HEK293 (cell line): Measurements from ENCODE around the gene CENPQ.

Experiments
- GLIS1 ChIP-seq: fragments of 450-650 bp; formaldehyde crosslinking; IDR thresholded peaks from 2 replicates; pipeline ENCODE4 v1.5.1; 2016; ENCODE audit warnings: missing biosample characterization, missing genetic modification characterization
- IKZF3 ChIP-seq: fragments of 450-650 bp; IDR thresholded peaks from 2 replicates; pipeline ENCODE4 v1.5.0; 2018; ENCODE audit warnings: missing biosample characterization, mild to moderate bottlenecking, missing genetic modification characterization, moderate library complexity
- REPIN1 ChIP-seq: fragments of 450-650 bp; formaldehyde crosslinking; IDR thresholded peaks from 2 replicates; pipeline ENCODE4 v1.5.1; 2017; ENCODE audit warnings: missing biosample characterization, missing genetic modification characterization, low read depth
- WT1 ChIP-seq: fragments of 450-650 bp; formaldehyde crosslinking; IDR thresholded peaks from 2 replicates; pipeline ENCODE4 v1.5.1; 2016; ENCODE audit warnings: missing biosample characterization, missing genetic modification characterization
- YY2 ChIP-seq: fragments of 450-650 bp; formaldehyde crosslinking; IDR thresholded peaks from 2 replicates; pipeline ENCODE4 v1.5.1; 2016; ENCODE audit warnings: missing biosample characterization, missing genetic modification characterization
- ZBTB17 ChIP-seq: fragments of 450-650 bp; formaldehyde crosslinking; IDR thresholded peaks from 2 replicates; pipeline ENCODE4 v1.5.1; 2016; ENCODE audit warnings: missing biosample characterization, missing genetic modification characterization
- ZBTB48 ChIP-seq: fragments of 450-650 bp; formaldehyde crosslinking; IDR thresholded peaks from 2 replicates; pipeline ENCODE4 v1.5.1; 2016; ENCODE audit warnings: missing biosample characterization, missing genetic modification characterization
- ZBTB7A ChIP-seq: fragments of 450-650 bp; formaldehyde crosslinking; IDR thresholded peaks from 2 replicates; pipeline ENCODE4 v1.5.1; 2016; ENCODE audit warnings: low read depth, missing biosample characterization, missing genetic modification characterization
- ZEB2 ChIP-seq: fragments of 450-650 bp; formaldehyde crosslinking; IDR thresholded peaks from 2 replicates; pipeline ENCODE4 v1.5.1; 2016; ENCODE audit warnings: missing biosample characterization, missing genetic modification characterization
- ZFP3 ChIP-seq: fragments of 450-650 bp; formaldehyde crosslinking; IDR thresholded peaks from 2 replicates; pipeline ENCODE4 v1.5.1; 2016; ENCODE audit warnings: low read depth, missing biosample characterization, missing genetic modification characterization
- ZFP37 ChIP-seq: fragments of 450-650 bp; formaldehyde crosslinking; IDR thresholded peaks from 2 replicates; pipeline ENCODE4 v1.5.1; 2016; ENCODE audit warnings: missing biosample characterization, missing genetic modification characterization
- ZNF10 ChIP-seq: fragments of 450-650 bp; formaldehyde crosslinking; IDR thresholded peaks from 2 replicates; pipeline ENCODE4 v1.5.1; 2017; ENCODE audit warnings: missing biosample characterization, missing genetic modification characterization
- ZNF155 ChIP-seq: fragments of 450-650 bp; formaldehyde crosslinking; IDR thresholded peaks from 2 replicates; pipeline ENCODE4 v1.5.1; 2016; ENCODE audit warnings: missing biosample characterization, missing genetic modification characterization
- ZNF239 ChIP-seq: fragments of 450-650 bp; formaldehyde crosslinking; IDR thresholded peaks from 2 replicates; pipeline ENCODE4 v1.5.1; 2016; ENCODE audit warnings: missing biosample characterization, missing genetic modification characterization
- ZNF248 ChIP-seq: fragments of 450-650 bp; formaldehyde crosslinking; IDR thresholded peaks from 2 replicates; pipeline ENCODE4 v1.5.1; 2017; ENCODE audit warnings: missing biosample characterization, missing genetic modification characterization
- ZNF311 ChIP-seq: fragments of 450-650 bp; formaldehyde crosslinking; IDR thresholded peaks from 2 replicates; pipeline ENCODE4 v1.5.1; 2017; ENCODE audit warnings: missing biosample characterization, missing genetic modification characterization, borderline replicate concordance
- ZNF335 ChIP-seq: fragments of 450-650 bp; formaldehyde crosslinking; conservative IDR thresholded peaks from 2 replicates; pipeline ENCODE4 v1.5.1; 2016; ENCODE audit warnings: missing biosample characterization, missing genetic modification characterization
- ZNF394 ChIP-seq: fragments of 450-650 bp; formaldehyde crosslinking; IDR thresholded peaks from 2 replicates; pipeline ENCODE4 v1.5.1; 2016; ENCODE audit warnings: missing biosample characterization, missing genetic modification characterization, mild to moderate bottlenecking, moderate library complexity, borderline replicate concordance
- ZNF426 ChIP-seq: fragments of 450-650 bp; formaldehyde crosslinking; IDR thresholded peaks from 2 replicates; pipeline ENCODE4 v1.5.1; 2017; ENCODE audit warnings: missing biosample characterization, missing genetic modification characterization, mild to moderate bottlenecking, inconsistent platforms, moderate library complexity
- ZNF48 ChIP-seq: fragments of 450-650 bp; formaldehyde crosslinking; IDR thresholded peaks from 2 replicates; pipeline ENCODE4 v1.5.1; 2016; ENCODE audit warnings: missing biosample characterization, missing genetic modification characterization
- ZNF549 ChIP-seq: fragments of 450-650 bp; IDR thresholded peaks from 2 replicates; pipeline ENCODE4 v1.5.1; 2018; ENCODE audit warnings: missing biosample characterization, missing genetic modification characterization, mild to moderate bottlenecking, inconsistent platforms, moderate library complexity
- ZNF585B ChIP-seq: fragments of 450-650 bp; formaldehyde crosslinking; IDR thresholded peaks from 2 replicates; pipeline ENCODE4 v1.5.1; 2016; ENCODE audit warnings: missing biosample characterization, missing genetic modification characterization
- ZNF768 ChIP-seq: fragments of 450-650 bp; formaldehyde crosslinking; IDR thresholded peaks from 2 replicates; pipeline ENCODE4 v1.5.1; 2018; ENCODE audit warnings: missing biosample characterization, mild to moderate bottlenecking, missing genetic modification characterization
- ZNF843 ChIP-seq: fragments of 450-650 bp; formaldehyde crosslinking; IDR thresholded peaks from 2 replicates; pipeline ENCODE4 v1.5.1; 2016; ENCODE audit warnings: missing biosample characterization, missing genetic modification characterization
- TF ChIP-seq, protein P1 (sequence below): fragments of 450-650 bp; formaldehyde crosslinking; IDR thresholded peaks from 2 replicates; pipeline ENCODE4 v1.5.1; 2017; ENCODE audit warnings: missing biosample characterization, missing genetic modification characterization
- TF ChIP-seq, protein P2 (sequence below): fragments of 450-650 bp; formaldehyde crosslinking; IDR thresholded peaks from 2 replicates; pipeline ENCODE4 v1.5.1; 2016; ENCODE audit warnings: missing biosample characterization, missing genetic modification characterization
- TF ChIP-seq, protein P3 (sequence below): fragments of 450-650 bp; formaldehyde crosslinking; IDR thresholded peaks from 2 replicates; pipeline ENCODE4 v1.5.1; 2016; ENCODE audit warnings: missing biosample characterization, missing genetic modification characterization
- TF ChIP-seq, protein P4 (sequence below): fragments of 450-650 bp; formaldehyde crosslinking; IDR thresholded peaks from 2 replicates; pipeline ENCODE4 v1.5.1; 2016; ENCODE audit warnings: missing biosample characterization, missing genetic modification characterization
- TF ChIP-seq, protein P5 (sequence below): fragments of 450-650 bp; formaldehyde crosslinking; IDR thresholded peaks from 2 replicates; pipeline ENCODE4 v1.5.1; 2016; ENCODE audit warnings: missing biosample characterization, missing genetic modification characterization
- TF ChIP-seq, protein P6 (sequence below): fragments of 450-650 bp; formaldehyde crosslinking; conservative IDR thresholded peaks from 2 replicates; pipeline ENCODE4 v1.5.1; 2016; ENCODE audit warnings: low read depth, missing biosample characterization, missing genetic modification characterization

Gene CENPQ

DNA sequence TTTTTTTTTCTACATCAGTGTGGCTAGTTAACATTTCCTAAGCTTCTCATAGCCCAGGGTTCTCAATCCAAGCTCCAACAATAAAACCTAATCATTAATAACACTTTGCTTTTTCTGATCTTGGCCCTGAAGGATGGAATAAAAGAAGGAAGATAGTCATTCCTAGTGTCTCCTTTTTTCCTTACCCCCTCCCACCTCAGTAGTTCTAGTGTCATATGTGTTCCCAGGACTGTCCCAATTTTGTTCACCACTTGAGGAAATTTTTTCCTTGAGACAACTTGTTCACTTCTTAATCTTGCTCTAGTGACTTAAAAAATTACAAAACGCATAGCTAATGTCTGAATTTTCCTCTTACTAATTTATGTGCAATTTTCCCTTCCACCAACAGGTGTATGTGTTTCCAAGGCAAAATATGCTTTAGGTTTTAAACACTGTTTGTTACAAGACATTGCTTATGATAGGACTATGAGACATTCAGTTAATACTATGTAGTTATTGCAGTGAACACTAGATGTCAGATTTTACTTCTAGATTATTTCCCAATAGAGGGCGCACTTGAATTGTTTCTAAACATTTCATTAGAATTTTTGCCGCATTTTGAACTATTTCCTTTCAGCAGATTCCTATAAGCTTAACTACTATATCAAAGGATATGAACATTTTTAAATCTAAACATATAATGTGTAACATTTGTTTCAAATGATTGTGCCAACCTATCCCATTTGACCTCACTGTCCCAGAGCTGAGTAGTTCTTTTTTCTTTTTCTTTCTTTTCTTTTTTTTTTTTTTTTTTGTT, 68.8 kb downstream of the CENPQ start (continued):
- TF ChIP-seq, protein P1, sequence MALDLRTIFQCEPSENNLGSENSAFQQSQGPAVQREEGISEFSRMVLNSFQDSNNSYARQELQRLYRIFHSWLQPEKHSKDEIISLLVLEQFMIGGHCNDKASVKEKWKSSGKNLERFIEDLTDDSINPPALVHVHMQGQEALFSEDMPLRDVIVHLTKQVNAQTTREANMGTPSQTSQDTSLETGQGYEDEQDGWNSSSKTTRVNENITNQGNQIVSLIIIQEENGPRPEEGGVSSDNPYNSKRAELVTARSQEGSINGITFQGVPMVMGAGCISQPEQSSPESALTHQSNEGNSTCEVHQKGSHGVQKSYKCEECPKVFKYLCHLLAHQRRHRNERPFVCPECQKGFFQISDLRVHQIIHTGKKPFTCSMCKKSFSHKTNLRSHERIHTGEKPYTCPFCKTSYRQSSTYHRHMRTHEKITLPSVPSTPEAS (tag by site-specific recombination) = no peak
- TF ChIP-seq, protein P2, sequence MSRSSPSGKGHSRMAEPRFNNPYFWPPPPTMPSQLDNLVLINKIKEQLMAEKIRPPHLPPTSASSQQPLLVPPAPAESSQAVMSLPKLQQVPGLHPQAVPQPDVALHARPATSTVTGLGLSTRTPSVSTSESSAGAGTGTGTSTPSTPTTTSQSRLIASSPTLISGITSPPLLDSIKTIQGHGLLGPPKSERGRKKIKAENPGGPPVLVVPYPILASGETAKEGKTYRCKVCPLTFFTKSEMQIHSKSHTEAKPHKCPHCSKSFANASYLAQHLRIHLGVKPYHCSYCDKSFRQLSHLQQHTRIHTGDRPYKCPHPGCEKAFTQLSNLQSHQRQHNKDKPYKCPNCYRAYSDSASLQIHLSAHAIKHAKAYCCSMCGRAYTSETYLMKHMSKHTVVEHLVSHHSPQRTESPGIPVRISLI = peak; percentile 93
- no peak for TF ChIP-seq ZNF426
- no peak for TF ChIP-seq ZFP3
- no peak for TF ChIP-seq REPIN1 (tag by site-specific recombination)
- no peak for TF ChIP-seq ZNF311 (tag by site-specific recombination)
- TF ChIP-seq ZNF10 (tag by site-specific recombination) = no peak
- TF ChIP-seq ZNF549 (tag by site-specific recombination) = no peak
- no peak for TF ChIP-seq YY2
- TF ChIP-seq, protein P3, sequence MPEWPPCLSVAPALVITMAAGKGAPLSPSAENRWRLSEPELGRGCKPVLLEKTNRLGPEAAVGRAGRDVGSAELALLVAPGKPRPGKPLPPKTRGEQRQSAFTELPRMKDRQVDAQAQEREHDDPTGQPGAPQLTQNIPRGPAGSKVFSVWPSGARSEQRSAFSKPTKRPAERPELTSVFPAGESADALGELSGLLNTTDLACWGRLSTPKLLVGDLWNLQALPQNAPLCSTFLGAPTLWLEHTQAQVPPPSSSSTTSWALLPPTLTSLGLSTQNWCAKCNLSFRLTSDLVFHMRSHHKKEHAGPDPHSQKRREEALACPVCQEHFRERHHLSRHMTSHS (tag by site-specific recombination) = no peak
- no peak for TF ChIP-seq WT1 (tag by site-specific recombination)
- TF ChIP-seq, protein P4, sequence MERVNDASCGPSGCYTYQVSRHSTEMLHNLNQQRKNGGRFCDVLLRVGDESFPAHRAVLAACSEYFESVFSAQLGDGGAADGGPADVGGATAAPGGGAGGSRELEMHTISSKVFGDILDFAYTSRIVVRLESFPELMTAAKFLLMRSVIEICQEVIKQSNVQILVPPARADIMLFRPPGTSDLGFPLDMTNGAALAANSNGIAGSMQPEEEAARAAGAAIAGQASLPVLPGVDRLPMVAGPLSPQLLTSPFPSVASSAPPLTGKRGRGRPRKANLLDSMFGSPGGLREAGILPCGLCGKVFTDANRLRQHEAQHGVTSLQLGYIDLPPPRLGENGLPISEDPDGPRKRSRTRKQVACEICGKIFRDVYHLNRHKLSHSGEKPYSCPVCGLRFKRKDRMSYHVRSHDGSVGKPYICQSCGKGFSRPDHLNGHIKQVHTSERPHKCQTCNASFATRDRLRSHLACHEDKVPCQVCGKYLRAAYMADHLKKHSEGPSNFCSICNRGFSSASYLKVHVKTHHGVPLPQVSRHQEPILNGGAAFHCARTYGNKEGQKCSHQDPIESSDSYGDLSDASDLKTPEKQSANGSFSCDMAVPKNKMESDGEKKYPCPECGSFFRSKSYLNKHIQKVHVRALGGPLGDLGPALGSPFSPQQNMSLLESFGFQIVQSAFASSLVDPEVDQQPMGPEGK (tag by site-specific recombination) = no peak
- no peak; the same call in 1 of the 2 replicates for TF ChIP-seq ZBTB17 (tag by site-specific recombination)
- TF ChIP-seq, protein P5, sequence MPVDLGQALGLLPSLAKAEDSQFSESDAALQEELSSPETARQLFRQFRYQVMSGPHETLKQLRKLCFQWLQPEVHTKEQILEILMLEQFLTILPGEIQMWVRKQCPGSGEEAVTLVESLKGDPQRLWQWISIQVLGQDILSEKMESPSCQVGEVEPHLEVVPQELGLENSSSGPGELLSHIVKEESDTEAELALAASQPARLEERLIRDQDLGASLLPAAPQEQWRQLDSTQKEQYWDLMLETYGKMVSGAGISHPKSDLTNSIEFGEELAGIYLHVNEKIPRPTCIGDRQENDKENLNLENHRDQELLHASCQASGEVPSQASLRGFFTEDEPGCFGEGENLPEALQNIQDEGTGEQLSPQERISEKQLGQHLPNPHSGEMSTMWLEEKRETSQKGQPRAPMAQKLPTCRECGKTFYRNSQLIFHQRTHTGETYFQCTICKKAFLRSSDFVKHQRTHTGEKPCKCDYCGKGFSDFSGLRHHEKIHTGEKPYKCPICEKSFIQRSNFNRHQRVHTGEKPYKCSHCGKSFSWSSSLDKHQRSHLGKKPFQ (tag by site-specific recombination) = no peak
- TF ChIP-seq ZBTB7A = no peak
- no peak for TF ChIP-seq ZBTB48 (tag by site-specific recombination)
- 0 out of 2 replicates have a peak, but pooled peaks have one; percentile 23 for TF ChIP-seq ZFP37
- TF ChIP-seq ZNF585B (tag by site-specific recombination) = no peak
- TF ChIP-seq, protein P6, sequence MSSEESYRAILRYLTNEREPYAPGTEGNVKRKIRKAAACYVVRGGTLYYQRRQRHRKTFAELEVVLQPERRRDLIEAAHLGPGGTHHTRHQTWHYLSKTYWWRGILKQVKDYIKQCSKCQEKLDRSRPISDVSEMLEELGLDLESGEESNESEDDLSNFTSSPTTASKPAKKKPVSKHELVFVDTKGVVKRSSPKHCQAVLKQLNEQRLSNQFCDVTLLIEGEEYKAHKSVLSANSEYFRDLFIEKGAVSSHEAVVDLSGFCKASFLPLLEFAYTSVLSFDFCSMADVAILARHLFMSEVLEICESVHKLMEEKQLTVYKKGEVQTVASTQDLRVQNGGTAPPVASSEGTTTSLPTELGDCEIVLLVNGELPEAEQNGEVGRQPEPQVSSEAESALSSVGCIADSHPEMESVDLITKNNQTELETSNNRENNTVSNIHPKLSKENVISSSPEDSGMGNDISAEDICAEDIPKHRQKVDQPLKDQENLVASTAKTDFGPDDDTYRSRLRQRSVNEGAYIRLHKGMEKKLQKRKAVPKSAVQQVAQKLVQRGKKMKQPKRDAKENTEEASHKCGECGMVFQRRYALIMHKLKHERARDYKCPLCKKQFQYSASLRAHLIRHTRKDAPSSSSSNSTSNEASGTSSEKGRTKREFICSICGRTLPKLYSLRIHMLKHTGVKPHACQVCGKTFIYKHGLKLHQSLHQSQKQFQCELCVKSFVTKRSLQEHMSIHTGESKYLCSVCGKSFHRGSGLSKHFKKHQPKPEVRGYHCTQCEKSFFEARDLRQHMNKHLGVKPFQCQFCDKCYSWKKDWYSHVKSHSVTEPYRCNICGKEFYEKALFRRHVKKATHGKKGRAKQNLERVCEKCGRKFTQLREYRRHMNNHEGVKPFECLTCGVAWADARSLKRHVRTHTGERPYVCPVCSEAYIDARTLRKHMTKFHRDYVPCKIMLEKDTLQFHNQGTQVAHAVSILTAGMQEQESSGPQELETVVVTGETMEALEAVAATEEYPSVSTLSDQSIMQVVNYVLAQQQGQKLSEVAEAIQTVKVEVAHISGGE (tag by site-specific recombination) = no peak
- TF ChIP-seq ZNF335 = 0 out of 2 replicates have a peak, but pooled peaks have one; percentile 44
- TF ChIP-seq ZEB2 (tag by site-specific recombination) = 0 out of 2 replicates have a peak, but pooled peaks have one; percentile 27
- no peak for TF ChIP-seq ZNF155 (tag by site-specific recombination)
- TF ChIP-seq ZNF768 = no peak
- no peak for TF ChIP-seq ZNF239 (tag by site-specific recombination)
- 0 out of 2 replicates have a peak, but pooled peaks have one; percentile 12 for TF ChIP-seq ZNF394 (tag by site-specific recombination)
- no peak for TF ChIP-seq ZNF843 (tag by site-specific recombination)
- TF ChIP-seq IKZF3 (tag by site-specific recombination) = no peak
- TF ChIP-seq ZNF248 = no peak
- TF ChIP-seq ZNF48 (tag by site-specific recombination) = no peak
- no peak for TF ChIP-seq GLIS1 (tag by site-specific recombination)
